Activated T-cell treated with anti-CD3 and anti-CD28 coated beads, Interleukin-2, amount 50 U/mL, for 4 hours (primary cell): Measurements from ENCODE around the gene ARMC8. TPM values are rescaled to one million over a fixed set of nuclear protein-coding genes. Genes with fewer than 3 reads are reported as not detected.

ENCODE experiments used
- total RNA-seq, 3 donors: library from RNA; stranded (reverse); gene quantifications; one replicate each; pipeline ENCODE4 v1.2.1, GENCODE V29; 2021

The ARMC8 gene
- total RNA-seq, 3 donors from 2014 or later: 51.4 to 54.6 (median 52.4) TPM

Other genes with a start within 250 kb of the ARMC8 start
- gene CLDN18, start 177.1 kb upstream of the ARMC8 start, total RNA-seq: under 1 TPM; 0.08 to 0.18 (median 0.13) TPM
- not detected for gene DZIP1L, start 71.7 kb upstream of the ARMC8 start, total RNA-seq
- not detected for gene A4GNT, start 54.9 kb upstream of the ARMC8 start, total RNA-seq
- 10 to 100 TPM; 36.2 to 40.9 (median 37.8) TPM for gene DBR1, start 12.4 kb upstream of the ARMC8 start, total RNA-seq
- gene NME9, start 142.6 kb downstream of the ARMC8 start, total RNA-seq: not detected
- under 1 TPM; 0.19 to 0.56 (median 0.34) TPM for gene MRAS, start 161.3 kb downstream of the ARMC8 start, total RNA-seq
- gene ESYT3, start 247.3 kb downstream of the ARMC8 start, total RNA-seq: under 1 TPM; 0.05 to 0.19 (median 0.13) TPM